HL-60 (cell line): ENCODE data around the gene DCTPP1.

ENCODE experiments used
- DNase-seq, 2 experiments: peaks; one replicate each; pipeline ENCODE4 v3.0.0-alpha.2; 2010 to 2020; ENCODE audit warnings: low read depth in 1 of 2, low spot score in 1 of 2
- H3K27ac ChIP-seq: fragments of 250-450 bp; sonication (Bioruptor Pico); replicated peaks from 2 replicates; pipeline ENCODE4 v1.5.1; 2020; ENCODE audit warnings: mild to moderate bottlenecking, moderate library complexity
- H3K27me3 ChIP-seq: fragments of 250-450 bp; sonication (Bioruptor Pico); 2 replicates; pipeline ENCODE4 v1.5.1; 2021; ENCODE audit warnings: mild to moderate bottlenecking, moderate library complexity; ENCODE audit not compliant: insufficient read depth, poor library complexity, severe bottlenecking
- H3K4me3 ChIP-seq: replicated peaks from 2 replicates; pipeline ENCODE4 v1.5.1; 2011; ENCODE audit warnings: mild to moderate bottlenecking, control low read depth, low read length; ENCODE audit not compliant: insufficient read depth
- GABPA ChIP-seq: IDR thresholded peaks from 2 replicates; pipeline ENCODE4 v1.6.1; 2012; ENCODE audit warnings: low read depth
- POLR2AphosphoS5 ChIP-seq: IDR thresholded peaks from 2 replicates; pipeline ENCODE4 v1.6.1; 2012; ENCODE audit warnings: low read depth
- SPI1 ChIP-seq: IDR thresholded peaks from 2 replicates; pipeline ENCODE4 v1.6.1; 2012; ENCODE audit warnings: low read depth, mild to moderate bottlenecking, borderline replicate concordance
- TF ChIP-seq, protein P1 (sequence below): IDR thresholded peaks from 2 replicates; pipeline ENCODE4 v1.6.1; 2012; ENCODE audit warnings: low read depth; ENCODE audit not compliant: insufficient replicate concordance
- TF ChIP-seq, protein P2 (sequence below): IDR thresholded peaks from one replicate; pipeline ENCODE4 v1.5.1; 2011; ENCODE audit warnings: low read length, control low read depth, inconsistent platforms; ENCODE audit not compliant: insufficient read depth

DCTPP1 gene

DNA sequence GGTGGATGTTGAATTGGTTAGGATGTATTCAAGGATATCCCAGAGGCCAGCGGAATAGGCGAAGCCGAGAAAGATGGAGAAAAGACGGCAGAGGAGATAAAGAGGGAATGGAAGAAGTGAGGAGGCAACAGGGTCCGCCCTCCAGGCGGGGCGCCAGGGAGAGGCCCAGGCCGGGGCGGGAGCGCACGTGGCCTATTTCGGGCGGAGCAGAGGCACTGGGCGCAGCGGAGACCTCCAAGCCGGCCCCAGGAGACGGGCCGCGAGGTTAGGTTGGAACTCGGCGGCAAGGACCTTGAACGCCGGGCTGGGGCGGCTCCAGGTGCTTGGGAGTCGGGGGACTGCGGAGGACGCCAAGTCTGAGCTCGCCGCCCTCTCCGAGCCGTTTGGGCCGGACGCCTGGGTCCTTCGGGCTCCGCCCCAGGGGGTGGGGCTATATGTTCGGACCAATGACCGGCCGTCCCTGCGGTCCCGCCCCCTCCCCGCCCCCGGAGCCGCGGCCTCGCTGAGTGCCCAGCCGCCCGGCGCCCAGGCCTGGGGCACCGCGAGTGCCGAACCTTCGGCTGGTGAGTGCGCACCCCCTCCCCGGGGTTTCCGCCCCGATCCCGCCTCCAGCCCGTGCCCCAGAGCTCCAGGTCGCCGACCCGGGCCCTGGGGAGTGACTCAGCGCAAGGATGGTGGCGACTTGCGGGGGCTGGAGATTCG lies 22.6 kb downstream of the DCTPP1 start, which contains the start of gene ZNF771:
TSS of gene ZNF771 (plus strand) at position 505 of the 702 bp plus-strand sequence. CDS start 448 bp downstream, outside the sequence.
- no peaks in the 10 kb centered on the region for H3K27me3 ChIP-seq
- H3K4me3 ChIP-seq: peak within 1 kb of the TSS; percentile 77
- DNase-seq: peak; percentile 83 to 88
- peak within 1 kb of the TSS; percentile 77 for H3K27ac ChIP-seq
- no peak for TF ChIP-seq SPI1
- peak; percentile 70 for TF ChIP-seq POLR2AphosphoS5
- TF ChIP-seq, protein P1, sequence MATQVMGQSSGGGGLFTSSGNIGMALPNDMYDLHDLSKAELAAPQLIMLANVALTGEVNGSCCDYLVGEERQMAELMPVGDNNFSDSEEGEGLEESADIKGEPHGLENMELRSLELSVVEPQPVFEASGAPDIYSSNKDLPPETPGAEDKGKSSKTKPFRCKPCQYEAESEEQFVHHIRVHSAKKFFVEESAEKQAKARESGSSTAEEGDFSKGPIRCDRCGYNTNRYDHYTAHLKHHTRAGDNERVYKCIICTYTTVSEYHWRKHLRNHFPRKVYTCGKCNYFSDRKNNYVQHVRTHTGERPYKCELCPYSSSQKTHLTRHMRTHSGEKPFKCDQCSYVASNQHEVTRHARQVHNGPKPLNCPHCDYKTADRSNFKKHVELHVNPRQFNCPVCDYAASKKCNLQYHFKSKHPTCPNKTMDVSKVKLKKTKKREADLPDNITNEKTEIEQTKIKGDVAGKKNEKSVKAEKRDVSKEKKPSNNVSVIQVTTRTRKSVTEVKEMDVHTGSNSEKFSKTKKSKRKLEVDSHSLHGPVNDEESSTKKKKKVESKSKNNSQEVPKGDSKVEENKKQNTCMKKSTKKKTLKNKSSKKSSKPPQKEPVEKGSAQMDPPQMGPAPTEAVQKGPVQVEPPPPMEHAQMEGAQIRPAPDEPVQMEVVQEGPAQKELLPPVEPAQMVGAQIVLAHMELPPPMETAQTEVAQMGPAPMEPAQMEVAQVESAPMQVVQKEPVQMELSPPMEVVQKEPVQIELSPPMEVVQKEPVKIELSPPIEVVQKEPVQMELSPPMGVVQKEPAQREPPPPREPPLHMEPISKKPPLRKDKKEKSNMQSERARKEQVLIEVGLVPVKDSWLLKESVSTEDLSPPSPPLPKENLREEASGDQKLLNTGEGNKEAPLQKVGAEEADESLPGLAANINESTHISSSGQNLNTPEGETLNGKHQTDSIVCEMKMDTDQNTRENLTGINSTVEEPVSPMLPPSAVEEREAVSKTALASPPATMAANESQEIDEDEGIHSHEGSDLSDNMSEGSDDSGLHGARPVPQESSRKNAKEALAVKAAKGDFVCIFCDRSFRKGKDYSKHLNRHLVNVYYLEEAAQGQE: peak; percentile 62
- no peak for TF ChIP-seq GABPA
- TF ChIP-seq, protein P2, sequence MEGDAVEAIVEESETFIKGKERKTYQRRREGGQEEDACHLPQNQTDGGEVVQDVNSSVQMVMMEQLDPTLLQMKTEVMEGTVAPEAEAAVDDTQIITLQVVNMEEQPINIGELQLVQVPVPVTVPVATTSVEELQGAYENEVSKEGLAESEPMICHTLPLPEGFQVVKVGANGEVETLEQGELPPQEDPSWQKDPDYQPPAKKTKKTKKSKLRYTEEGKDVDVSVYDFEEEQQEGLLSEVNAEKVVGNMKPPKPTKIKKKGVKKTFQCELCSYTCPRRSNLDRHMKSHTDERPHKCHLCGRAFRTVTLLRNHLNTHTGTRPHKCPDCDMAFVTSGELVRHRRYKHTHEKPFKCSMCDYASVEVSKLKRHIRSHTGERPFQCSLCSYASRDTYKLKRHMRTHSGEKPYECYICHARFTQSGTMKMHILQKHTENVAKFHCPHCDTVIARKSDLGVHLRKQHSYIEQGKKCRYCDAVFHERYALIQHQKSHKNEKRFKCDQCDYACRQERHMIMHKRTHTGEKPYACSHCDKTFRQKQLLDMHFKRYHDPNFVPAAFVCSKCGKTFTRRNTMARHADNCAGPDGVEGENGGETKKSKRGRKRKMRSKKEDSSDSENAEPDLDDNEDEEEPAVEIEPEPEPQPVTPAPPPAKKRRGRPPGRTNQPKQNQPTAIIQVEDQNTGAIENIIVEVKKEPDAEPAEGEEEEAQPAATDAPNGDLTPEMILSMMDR: no peak

DNA sequence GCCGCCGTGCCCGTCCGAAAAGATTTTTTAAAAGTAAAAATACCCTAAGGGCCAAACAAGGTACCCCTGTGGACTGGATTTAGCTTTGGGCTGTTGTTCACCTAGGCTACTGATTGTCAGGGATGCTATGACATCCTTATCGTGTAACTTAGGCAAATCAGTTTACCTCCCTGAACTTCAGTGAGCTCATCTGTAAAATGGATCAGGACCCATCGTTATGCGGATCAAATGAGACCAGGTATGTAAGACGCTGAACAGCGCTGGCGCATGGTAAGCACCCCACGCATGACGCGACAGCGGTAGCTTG lies 23.1 kb downstream of the DCTPP1 start:
- TF ChIP-seq POLR2AphosphoS5 (no peak), SPI1 (no peak), GABPA (no peak)
- TF ChIP-seq, protein P1: no peak
- TF ChIP-seq, protein P2: no peak
- H3K4me3 ChIP-seq: peak overlapping the region; percentile 77
- no peak overlapping the region for H3K27ac ChIP-seq
- no peak for DNase-seq
- no peaks in the 10 kb centered on the region for H3K27me3 ChIP-seq

DNA sequence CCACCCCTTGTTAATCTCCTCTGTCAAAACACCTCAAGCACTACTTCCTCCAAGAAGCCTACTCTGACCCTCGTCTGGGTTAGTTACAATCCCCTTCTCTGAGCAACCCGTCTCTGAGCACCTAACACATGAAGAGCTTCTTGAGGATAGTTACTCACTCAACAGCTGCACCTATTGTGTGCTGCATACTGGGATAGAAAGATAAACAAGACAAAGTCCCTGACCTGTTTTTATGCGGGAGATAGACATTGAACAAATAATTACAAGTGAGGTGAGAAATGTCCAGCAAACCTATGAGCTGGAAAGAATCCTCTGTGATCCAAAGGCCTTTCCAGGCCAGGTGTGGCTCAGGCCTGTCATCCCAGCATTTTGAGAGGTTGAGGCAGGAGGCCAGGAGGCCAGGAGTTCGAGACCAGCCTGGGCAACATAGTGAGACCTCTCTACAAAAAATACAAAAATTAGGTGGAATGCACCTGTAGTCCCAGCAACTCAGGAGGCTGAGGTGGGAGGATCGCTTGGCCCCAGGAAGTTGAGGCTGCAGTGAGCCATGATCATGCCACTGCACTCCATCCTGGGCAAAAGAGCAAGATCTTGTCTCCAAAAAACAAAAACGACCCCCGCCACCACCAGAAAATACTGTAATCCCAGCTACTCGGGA lies 27.9 kb downstream of the DCTPP1 start:
- TF ChIP-seq SPI1: no peak
- no peak for TF ChIP-seq POLR2AphosphoS5
- TF ChIP-seq GABPA: no peak
- TF ChIP-seq, protein P2: no peak
- TF ChIP-seq, protein P1: no peak
- no peak for DNase-seq
- Histone ChIP-seq H3K4me3 (no peak overlapping the region), H3K27ac (no peak overlapping the region), H3K27me3 (peaks cover 4% of the 10 kb centered on the region)
